H9 (cell line): ENCODE results near the gene ODC1. TPM values are rescaled to one million over a fixed set of nuclear protein-coding genes. Genes with fewer than 3 reads are reported as not detected.

ENCODE experiments used
- DNase-seq: peaks from one replicate; pipeline ENCODE4 v3.0.0-alpha.2; 2017
- H2AFZ ChIP-seq: one replicate; pipeline ENCODE4 v1.6.1; 2013; ENCODE audit warnings: mild to moderate bottlenecking, low read length, control low read depth, moderate library complexity
- H2AK5ac ChIP-seq: 2 replicates; pipeline ENCODE4 v1.6.1; 2013; ENCODE audit warnings: low read length, control low read depth, mixed read lengths; ENCODE audit not compliant: insufficient read length
- H2BK120ac ChIP-seq: one replicate; pipeline ENCODE4 v1.6.1; 2013; ENCODE audit warnings: low read depth, mild to moderate bottlenecking, low read length, control low read depth, inconsistent platforms; ENCODE audit not compliant: poor library complexity, severe bottlenecking
- H2BK12ac ChIP-seq: 2 replicates; pipeline ENCODE4 v1.6.1; 2013; ENCODE audit warnings: low read length, control low read depth, mixed read lengths, low read depth; ENCODE audit not compliant: insufficient read length
- H2BK15ac ChIP-seq: 2 replicates; pipeline ENCODE4 v1.6.1; 2013; ENCODE audit warnings: low read depth, low read length, control low read depth
- H2BK20ac ChIP-seq: one replicate; pipeline ENCODE4 v1.6.1; 2013; ENCODE audit warnings: low read depth, mild to moderate bottlenecking, low read length, control low read depth, inconsistent platforms; ENCODE audit not compliant: poor library complexity, severe bottlenecking
- H2BK5ac ChIP-seq: 2 replicates; pipeline ENCODE4 v1.6.1; 2013; ENCODE audit warnings: low read length, control low read depth, mixed read lengths; ENCODE audit not compliant: insufficient read length
- H3K14ac ChIP-seq: 2 replicates; pipeline ENCODE4 v1.6.1; 2013; ENCODE audit warnings: low read length, control low read depth; ENCODE audit not compliant: insufficient read depth
- H3K18ac ChIP-seq: 2 replicates; pipeline ENCODE4 v1.6.1; 2013; ENCODE audit warnings: low read depth, mild to moderate bottlenecking, mixed read lengths, low read length, control low read depth; ENCODE audit not compliant: insufficient read length
- H3K23ac ChIP-seq: 2 replicates; pipeline ENCODE4 v1.6.1; 2013; ENCODE audit warnings: low read length, control low read depth, mixed read lengths, low read depth; ENCODE audit not compliant: insufficient read length
- H3K23me2 ChIP-seq: 2 replicates; pipeline ENCODE4 v1.6.1; 2013; ENCODE audit warnings: low read depth, mild to moderate bottlenecking, mixed read lengths, low read length, control low read depth; ENCODE audit not compliant: insufficient read length, poor library complexity, severe bottlenecking
- H3K27ac ChIP-seq: 2 replicates; pipeline ENCODE4 v1.5.1; 2013; ENCODE audit warnings: low read length, control low read depth, mixed read lengths, low read depth; ENCODE audit not compliant: insufficient read length
- H3K27me3 ChIP-seq: 2 replicates; pipeline ENCODE4 v1.6.1; 2013; ENCODE audit warnings: low read length, control low read depth, inconsistent platforms; ENCODE audit not compliant: insufficient read depth
- H3K4ac ChIP-seq: 2 replicates; pipeline ENCODE4 v1.6.1; 2013; ENCODE audit warnings: low read depth, mild to moderate bottlenecking, control low read depth, inconsistent platforms, low read length, moderate library complexity
- H3K4me1 ChIP-seq: 2 replicates; pipeline ENCODE4 v1.6.1; 2013; ENCODE audit warnings: low read length, control low read depth, inconsistent platforms; ENCODE audit not compliant: insufficient read depth
- H3K4me2 ChIP-seq: 2 replicates; pipeline ENCODE4 v1.6.1; 2013; ENCODE audit warnings: low read length, control low read depth, mixed read lengths; ENCODE audit not compliant: insufficient read length, insufficient read depth
- H3K56ac ChIP-seq: 2 replicates; pipeline ENCODE4 v1.6.1; 2013; ENCODE audit warnings: low read depth, mild to moderate bottlenecking, mixed read lengths, low read length, control low read depth; ENCODE audit not compliant: insufficient read length
- H3K79me1 ChIP-seq: 2 replicates; pipeline ENCODE4 v1.6.1; 2013; ENCODE audit warnings: low read depth, mild to moderate bottlenecking, moderate library complexity, low read length, control low read depth, inconsistent platforms; ENCODE audit not compliant: insufficient read depth, poor library complexity, severe bottlenecking
- H3K79me2 ChIP-seq: 2 replicates; pipeline ENCODE4 v1.6.1; 2013; ENCODE audit warnings: low read length, control low read depth, inconsistent platforms; ENCODE audit not compliant: insufficient read depth
- H3K9ac ChIP-seq: 2 replicates; pipeline ENCODE4 v1.6.1; 2013; ENCODE audit warnings: low read length, control low read depth, mixed read lengths; ENCODE audit not compliant: insufficient read length; ENCODE audit errors: extremely low read depth
- H3K9me3 ChIP-seq: one replicate; pipeline ENCODE4 v1.6.1; 2013; ENCODE audit warnings: low read depth, low read length, inconsistent platforms; ENCODE audit not compliant: control insufficient read depth
- H3T11ph ChIP-seq: one replicate; pipeline ENCODE4 v1.6.1; 2013; ENCODE audit warnings: mild to moderate bottlenecking, low read length, control low read depth, inconsistent platforms
- H4K20me1 ChIP-seq: one replicate; pipeline ENCODE4 v1.6.1; 2013; ENCODE audit not compliant: control insufficient read depth, insufficient read length, insufficient read depth
- H4K5ac ChIP-seq: 2 replicates; pipeline ENCODE4 v1.6.1; 2013; ENCODE audit warnings: low read depth, mild to moderate bottlenecking, mixed read lengths, low read length, control low read depth; ENCODE audit not compliant: insufficient read length
- H4K8ac ChIP-seq: replicated peaks from 2 replicates; pipeline ENCODE4 v1.6.1; 2013; ENCODE audit warnings: low read length, control low read depth, mixed read lengths, low read depth; ENCODE audit not compliant: insufficient read length
- H4K91ac ChIP-seq: 2 replicates; pipeline ENCODE4 v1.6.1; 2013; ENCODE audit warnings: low read depth, mild to moderate bottlenecking, moderate library complexity, mixed read lengths, low read length, control low read depth; ENCODE audit not compliant: insufficient read length
- H3K27ac Mint-ChIP-seq, 3 experiments: 2 replicates in 2 of 3; 3 replicates in 1 of 3; pipeline ENCODE4 v1.8.0; 2020 to 2021; ENCODE audit warnings: mixed read lengths in 3 of 3, mild to moderate bottlenecking in 1 of 3, moderate library complexity in 1 of 3
- H3K27me3 Mint-ChIP-seq: 2 replicates; pipeline ENCODE4 v1.8.0; 2021; ENCODE audit warnings: low read depth, mild to moderate bottlenecking, moderate library complexity, mixed read lengths
- H3K36me3 Mint-ChIP-seq, 3 experiments: 2 replicates in 2 of 3; 3 replicates in 1 of 3; pipeline ENCODE4 v1.8.0; 2020 to 2021; ENCODE audit warnings: low read depth in 3 of 3, mixed read lengths in 3 of 3; ENCODE audit not compliant: insufficient read depth in 1 of 3
- H3K4me1 Mint-ChIP-seq, 2 experiments: 2 replicates each; pipeline ENCODE4 v1.8.0; 2020; ENCODE audit warnings: mixed read lengths in 2 of 2
- H3K4me3 Mint-ChIP-seq, 2 experiments: 2 replicates in 1 of 2; 3 replicates in 1 of 2; pipeline ENCODE4 v1.8.0; 2020 to 2021; ENCODE audit warnings: mild to moderate bottlenecking in 2 of 2, mixed read lengths in 2 of 2, moderate library complexity in 1 of 2
- H3K9me3 Mint-ChIP-seq, 2 experiments: 2 replicates in 1 of 2; 3 replicates in 1 of 2; pipeline ENCODE4 v1.8.0; 2020; ENCODE audit warnings: mild to moderate bottlenecking in 2 of 2, mixed read lengths in 2 of 2, moderate library complexity in 1 of 2
- CTCF ChIP-seq: fragments of 200-600 bp; sonication (generic); conservative IDR thresholded peaks from 3 replicates; pipeline ENCODE4 v1.8.0; 2021; ENCODE audit warnings: antibody characterized with exemption, mild to moderate bottlenecking
- WGBS: extraction: QIAGEN DNeasy Blood & Tissue Kit; methylation state at CpG from one replicate; pipeline ENCODE4 v1.1.7; 2013; ENCODE audit warnings: missing lambda C conversion rate, low lambda C conversion rate, mixed read lengths; ENCODE audit not compliant: insufficient read length; ENCODE audit errors: extremely low coverage; 5-methylcytosine and 5-hydroxymethylcytosine counted together
- total RNA-seq: library from RNA; stranded (reverse); gene quantifications from 2 replicates; pipeline ENCODE4 v1.2.1, GENCODE V29; 2021

Gene ODC1
- total RNA-seq, 1 experiment from 2014 or later, result 48.3 TPM

- Histone ChIP-seq H4K5ac (no peak overlapping the region), H2BK15ac (no peak overlapping the region), H2BK12ac (no peak overlapping the region), H3K18ac (no peak overlapping the region), H2BK5ac (no peak overlapping the region), H3K4ac (no peak overlapping the region), H3K4me2 (no peak overlapping the region), H3K79me1 (no peaks in the 10 kb centered on the region), H3K9ac (no peak overlapping the region), H3K23me2 (no peaks in the 10 kb centered on the region), H3K79me2 (no peaks in the 10 kb centered on the region), H2BK20ac (no peak overlapping the region), H3K4me1 (no peaks in the 10 kb centered on the region), H2BK120ac (no peak overlapping the region), H3K27me3 (no peaks in the 10 kb centered on the region), H3K9me3 (no peaks in the 10 kb centered on the region), H3K23ac (no peak overlapping the region), H3K14ac (no peak overlapping the region), H4K20me1 (no peaks in the 10 kb centered on the region), H4K91ac (no peak overlapping the region), H2AK5ac (no peak overlapping the region), H3T11ph (no peak overlapping the region), H3K27ac (no peak overlapping the region), H3K56ac (no peak overlapping the region), H2AFZ (no peak overlapping the region), H4K8ac (no peak overlapping the region)
- H3K4me1 Mint-ChIP-seq, result peaks cover 0 to 5% of the 10 kb centered on the region in 2 experiments; a peak in 1 of 4 replicates
- no peaks in the 10 kb centered on the region for H3K36me3 Mint-ChIP-seq
- H3K9me3 Mint-ChIP-seq, result peaks cover under 1 to 1% of the 10 kb centered on the region in 2 experiments; a peak in 2 of 5 replicates
- no peak overlapping the region for H3K27ac Mint-ChIP-seq
- H3K27me3 Mint-ChIP-seq, result no peaks in the 10 kb centered on the region
- no CpG with 5 or more reads among the region's 6 CpGs for WGBS
- DNase-seq, result no peak
- H3K4me3 Mint-ChIP-seq, result no peak overlapping the region
- TF ChIP-seq CTCF, result no peak
Measured at GRCh38 chr2:10417551-10418335, 30.4 kb downstream of the ODC1 start.
